Small intestine (tissue), 7 donors: ENCODE measurements around the gene CRYBG3. TPM values are rescaled to one million over a fixed set of nuclear protein-coding genes. Genes with fewer than 3 reads are reported as not detected.

Experiments used
- DNase-seq, 2 donors: peaks; one replicate each; pipeline versions ENCODE4 v3.0.0 to v3.0.0-alpha.2; 2013
- FAIRE-seq: peaks from 2 replicates; lab custom pipeline; 2012; peaks lifted over from hg19 to GRCh38; lab: Jason Lieb, UNC
- H3K27ac ChIP-seq, 3 donors: one replicate each; pipeline ENCODE4 v1.5.1; 2013; ENCODE audit warnings: low read length in 2 of 3, mild to moderate bottlenecking in 2 of 3, control low read depth in 1 of 3, inconsistent platforms in 1 of 3, low read depth in 1 of 3, moderate library complexity in 1 of 3
- H3K27me3 ChIP-seq, 3 donors: one replicate each; pipeline ENCODE4 v1.6.1; 2013; ENCODE audit warnings: low read length in 3 of 3, inconsistent platforms in 1 of 3; ENCODE audit not compliant: control insufficient read depth in 3 of 3, insufficient read depth in 3 of 3
- H3K36me3 ChIP-seq, 3 donors: one replicate each; pipeline ENCODE4 v1.6.1; 2013; ENCODE audit warnings: low read length in 3 of 3, inconsistent platforms in 1 of 3, low read depth in 1 of 3, mild to moderate bottlenecking in 1 of 3, moderate library complexity in 1 of 3; ENCODE audit not compliant: control insufficient read depth in 3 of 3, insufficient read depth in 2 of 3
- H3K4me1 ChIP-seq, 3 donors: one replicate each; pipeline ENCODE4 v1.6.1; 2013; ENCODE audit warnings: low read length in 2 of 3, inconsistent platforms in 1 of 3, low read depth in 1 of 3, mild to moderate bottlenecking in 1 of 3, moderate library complexity in 1 of 3; ENCODE audit not compliant: control insufficient read depth in 3 of 3, insufficient read depth in 2 of 3
- H3K4me3 ChIP-seq, 3 donors: one replicate each; pipeline ENCODE4 v1.5.1; 2013; ENCODE audit warnings: low read length in 3 of 3, control low read depth in 1 of 3, inconsistent platforms in 1 of 3, low read depth in 1 of 3, mild to moderate bottlenecking in 1 of 3, moderate library complexity in 1 of 3
- H3K9me3 ChIP-seq, 2 donors: one replicate each; pipeline ENCODE4 v1.6.1; 2013; ENCODE audit warnings: low read depth in 1 of 2, low read length in 1 of 2; ENCODE audit not compliant: control insufficient read depth in 2 of 2, insufficient read depth in 1 of 2
- WGBS, 3 donors: extraction: QIAGEN DNeasy Blood & Tissue Kit; methylation state at CpG; one replicate each; pipeline ENCODE4 v1.1.7; 2013; 5-methylcytosine and 5-hydroxymethylcytosine counted together
- polyA plus RNA-seq, 4 donors: library from polyadenylated mRNA; stranded (reverse) in 3 of 4; unstranded in 1 of 4; fragments of 200-250 nt in 3 of 4; fragments of 120-200 nt in 1 of 4; gene quantifications; one replicate each; pipeline versions ENCODE4 v1.2.1 to v1.2.3, GENCODE V29; 2013
- donor health status: healthy with polysubstance abuse.
- donor health status: control.
- donor health status: control.
- donor health status: Bipolar disorder and iron deficiency.
- donor health status: healthy.

CRYBG3 gene
- polyA plus RNA-seq, 4 donors, result 1.3 to 11.0 (median 4.1) TPM

GRCh38 chr3:97949110-97949485 is 127.3 kb downstream of the CRYBG3 start:
- DNase-seq, result no peak
- peaks cover 6 to 18% (median 16%) of the 10 kb centered on the region in 3 donors for H3K36me3 ChIP-seq
- no peaks in the 10 kb centered on the region for H3K27me3 ChIP-seq
- H3K27ac ChIP-seq, result no peak overlapping the region
- WGBS, 3 donors, result 93 to 100% (median 97%) methylated on average over 2 of the region's 2 CpGs
- H3K4me1 ChIP-seq, result no peaks in the 10 kb centered on the region
- FAIRE-seq, result no peak
- H3K4me3 ChIP-seq, result no peak overlapping the region
- no peaks in the 10 kb centered on the region for H3K9me3 ChIP-seq

GRCh38 chr3:97949743-97950142 is 127.9 kb downstream of the CRYBG3 start:
- DNase-seq (no peak), FAIRE-seq (no peak)
- 69 to 88% (median 83%) methylated on average over 5 of the region's 5 CpGs for WGBS, 3 donors
- H3K27ac ChIP-seq, result no peak overlapping the region
- H3K4me1 ChIP-seq, result no peaks in the 10 kb centered on the region
- no peaks in the 10 kb centered on the region for H3K9me3 ChIP-seq
- H3K27me3 ChIP-seq, result no peaks in the 10 kb centered on the region
- H3K4me3 ChIP-seq, result no peak overlapping the region
- H3K36me3 ChIP-seq, result peaks cover 6 to 24% (median 16%) of the 10 kb centered on the region in 3 donors

GRCh38 chr3:97950360-97950759 is 128.5 kb downstream of the CRYBG3 start:
- no peak for FAIRE-seq
- no peak overlapping the region for H3K27ac ChIP-seq
- H3K36me3 ChIP-seq, result peaks cover 6 to 24% (median 16%) of the 10 kb centered on the region in 3 donors
- H3K4me1 ChIP-seq, result no peaks in the 10 kb centered on the region
- no peak for DNase-seq
- WGBS, 3 donors, result 67 to 78% (median 71%) methylated on average over 3 of the region's 3 CpGs
- H3K9me3 ChIP-seq, result no peaks in the 10 kb centered on the region
- no peak overlapping the region for H3K4me3 ChIP-seq
- no peaks in the 10 kb centered on the region for H3K27me3 ChIP-seq

GRCh38 chr3:97952280-97952679 is 130.5 kb downstream of the CRYBG3 start:
- Histone ChIP-seq H3K9me3 (no peaks in the 10 kb centered on the region), H3K27me3 (no peaks in the 10 kb centered on the region), H3K4me3 (no peak overlapping the region), H3K27ac (peak overlapping the region in 1 of 3 donors; percentile 10), H3K4me1 (no peaks in the 10 kb centered on the region), H3K36me3 (peaks cover under 1 to 29% (median 18%) of the 10 kb centered on the region in 3 donors)
- FAIRE-seq (no peak), DNase-seq (no peak)
- WGBS, 3 donors, result 84 to 91% (median 86%) methylated on average over 3 of the region's 3 CpGs

- WGBS, 3 donors, result 91 to 100% (median 93%) methylated on average over 1 of the region's 1 CpG
Observed at GRCh38 chr3:97952872-97953271, 131.1 kb downstream of the CRYBG3 start.

GRCh38 chr3:97954228-97954827 is 132.5 kb downstream of the CRYBG3 start:
- 86 to 91% (median 90%) methylated on average over 9 of the region's 9 CpGs for WGBS, 3 donors
- Histone ChIP-seq H3K27me3 (no peaks in the 10 kb centered on the region), H3K27ac (no peak overlapping the region), H3K9me3 (no peaks in the 10 kb centered on the region), H3K36me3 (peaks cover 0 to 38% (median 14%) of the 10 kb centered on the region in 3 donors), H3K4me3 (no peak overlapping the region), H3K4me1 (no peaks in the 10 kb centered on the region)
- FAIRE-seq, result no peak
- no peak for DNase-seq

More at GRCh38 chr3:97952872-97953271, 131.1 kb downstream of the CRYBG3 start:
- DNase-seq (no peak), FAIRE-seq (no peak)
- H3K27ac ChIP-seq, result peak overlapping the region in 1 of 3 donors; percentile 10
- H3K4me3 ChIP-seq, result no peak overlapping the region
- no peaks in the 10 kb centered on the region for H3K27me3 ChIP-seq
- no peaks in the 10 kb centered on the region for H3K9me3 ChIP-seq
- H3K4me1 ChIP-seq, result no peaks in the 10 kb centered on the region
- H3K36me3 ChIP-seq, result peaks cover 0 to 35% (median 14%) of the 10 kb centered on the region in 3 donors

- H3K9me3 ChIP-seq, result no peaks in the 10 kb centered on the region
- no peak overlapping the region for H3K27ac ChIP-seq
- WGBS, 3 donors, result 82 to 84% (median 82%) methylated on average over 3 of the region's 3 CpGs
- no peaks in the 10 kb centered on the region for H3K27me3 ChIP-seq
- no peak overlapping the region for H3K4me3 ChIP-seq
- FAIRE-seq (no peak), DNase-seq (no peak)
- peaks cover 0 to 32% (median 10%) of the 10 kb centered on the region in 3 donors for H3K36me3 ChIP-seq
- H3K4me1 ChIP-seq, result no peaks in the 10 kb centered on the region
Observed at GRCh38 chr3:97956051-97956450, 134.2 kb downstream of the CRYBG3 start.

GRCh38 chr3:97957617-97958311 is 136.0 kb downstream of the CRYBG3 start:
- FAIRE-seq (no peak), DNase-seq (no peak)
- peak overlapping the region in 1 of 3 donors; percentile 22 for H3K27ac ChIP-seq
- H3K4me3 ChIP-seq, result no peak overlapping the region
- WGBS, 3 donors, result 78 to 88% (median 86%) methylated on average over 8 of the region's 8 CpGs
- H3K36me3 ChIP-seq, result peaks cover 0 to 32% (median 4%) of the 10 kb centered on the region in 3 donors
- H3K27me3 ChIP-seq, result no peaks in the 10 kb centered on the region
- H3K9me3 ChIP-seq, result no peaks in the 10 kb centered on the region
- no peaks in the 10 kb centered on the region for H3K4me1 ChIP-seq
